ENCODE measurements around the gene MARF1. TPM values are rescaled to one million over a fixed set of nuclear protein-coding genes. Genes with fewer than 3 reads are reported as not detected.
"Not testable (repeated sequence)": the region's sequence is repeated elsewhere in the genome, so short reads cannot be mapped to it uniquely, and the experiment has no call there.

The MARF1 gene
- total RNA-seq, 4 donors from 2014 or later, result 20.7 to 53.9 (median 29.3) TPM

GRCh38 chr16:15571557-15571956 lies 71.4 kb downstream of the MARF1 start:
- DNase-seq (ENCODE audit: low spot score), result no peak
- no peak for ATAC-seq (ENCODE audit: low FRiP score)
- no peak for TF ChIP-seq CTCF (IDR thresholded peaks at IDR 0.05)

- not testable (repeated sequence) for DNase-seq (ENCODE audit: low spot score); ATAC-seq (ENCODE audit: low FRiP score)
These were observed 72.3 kb downstream of the MARF1 start for GRCh38 chr16:15570666-15571065.

- DNase-seq (ENCODE audit: low spot score) (no peak), ATAC-seq (ENCODE audit: low FRiP score) (no peak)
- no peak for TF ChIP-seq CTCF (IDR thresholded peaks at IDR 0.05)
These were observed 75.1 kb downstream of the MARF1 start for GRCh38 chr16:15567823-15568222.

- no peak for ATAC-seq (ENCODE audit: low FRiP score)
- TF ChIP-seq CTCF (IDR thresholded peaks at IDR 0.05), result no peak
- no peak for DNase-seq (ENCODE audit: low spot score)
These were observed 76.9 kb downstream of the MARF1 start for GRCh38 chr16:15566095-15566494.

GRCh38 chr16:15564604-15565339 lies 78.2 kb downstream of the MARF1 start:
- no peak for DNase-seq (ENCODE audit: low spot score)
- ATAC-seq (ENCODE audit: low FRiP score), result no peak

GRCh38 chr16:15559176-15559575 lies 83.8 kb downstream of the MARF1 start:
- DNase-seq (ENCODE audit: low spot score) (no peak), ATAC-seq (ENCODE audit: low FRiP score) (no peak)
- no peak for TF ChIP-seq CTCF (IDR thresholded peaks at IDR 0.05)

More at GRCh38 chr16:15564604-15565339, 78.2 kb downstream of the MARF1 start:
- TF ChIP-seq CTCF (IDR thresholded peaks at IDR 0.05), result no peak

- DNase-seq (ENCODE audit: low spot score), result no peak
- TF ChIP-seq CTCF (IDR thresholded peaks at IDR 0.05), result no peak
- no peak for ATAC-seq (ENCODE audit: low FRiP score)
These were observed 85.7 kb downstream of the MARF1 start for GRCh38 chr16:15557258-15557657.
